ENCODE data around the gene ASIC5.

DNA sequence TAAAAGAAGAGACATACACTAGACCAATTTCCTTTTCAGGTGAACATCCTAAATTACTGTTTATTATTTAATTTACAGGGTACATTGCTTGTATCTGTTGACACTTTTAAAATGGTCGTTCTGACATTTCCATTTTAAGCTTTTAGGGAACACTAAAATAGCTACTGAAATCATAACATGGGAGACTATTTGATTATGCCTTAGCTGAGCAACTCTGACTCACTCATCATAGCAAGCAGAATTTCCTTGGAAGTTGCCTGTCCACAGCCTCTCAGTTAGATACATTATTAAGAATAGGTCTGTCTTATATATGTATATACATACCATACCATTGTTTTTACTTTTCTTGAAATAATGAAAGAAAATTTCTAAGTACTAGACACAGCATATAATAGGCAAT is 85.3 kb downstream of the ASIC5 start:
- no peak for TF ChIP-seq POLR2A (IDR thresholded peaks at IDR 0.05; ENCODE audit: low read depth)
- no peak for TF ChIP-seq CTCF (IDR thresholded peaks at IDR 0.05)
- no peak for TF ChIP-seq EP300 (IDR thresholded peaks at IDR 0.05)
- no peak for TF ChIP-seq POLR2AphosphoS5 (IDR thresholded peaks at IDR 0.05)

All from esophagus muscularis mucosa (tissue), 4 donors.